ENCODE results near the gene IFI27L1.

The IFI27L1 gene

GRCh38 chr14:94138251-94138650 is 57.1 kb downstream of the IFI27L1 start:
- H3K27ac ChIP-seq: no peak overlapping the region
- no peak for TF ChIP-seq ZFX (IDR thresholded peaks at IDR 0.05)
- no peak for TF ChIP-seq CTCF (conservative IDR thresholded peaks at IDR 0.05)

GRCh38 chr14:94139006-94139405 is 57.9 kb downstream of the IFI27L1 start:
- H3K27ac ChIP-seq: no peak overlapping the region
- TF ChIP-seq CTCF (conservative IDR thresholded peaks at IDR 0.05): no peak
- no peak for TF ChIP-seq ZFX (IDR thresholded peaks at IDR 0.05)

GRCh38 chr14:94139421-94139820 is 58.3 kb downstream of the IFI27L1 start:
- TF ChIP-seq CTCF (conservative IDR thresholded peaks at IDR 0.05) (no peak), ZFX (IDR thresholded peaks at IDR 0.05) (no peak)
- H3K27ac ChIP-seq: no peak overlapping the region

- TF ChIP-seq ZFX (IDR thresholded peaks at IDR 0.05) (no peak), CTCF (conservative IDR thresholded peaks at IDR 0.05) (no peak)
- no peak overlapping the region for H3K27ac ChIP-seq
Measured at GRCh38 chr14:94142247-94142646, 61.1 kb downstream of the IFI27L1 start.

- H3K27ac ChIP-seq: no peak overlapping the region
- TF ChIP-seq ZFX (IDR thresholded peaks at IDR 0.05) (no peak), CTCF (conservative IDR thresholded peaks at IDR 0.05) (no peak)
Measured at GRCh38 chr14:94142836-94143235, 61.7 kb downstream of the IFI27L1 start.

GRCh38 chr14:94143239-94143638 is 62.1 kb downstream of the IFI27L1 start:
- no peak overlapping the region for H3K27ac ChIP-seq
- TF ChIP-seq ZFX (IDR thresholded peaks at IDR 0.05) (no peak), CTCF (conservative IDR thresholded peaks at IDR 0.05) (peak; percentile 26)

GRCh38 chr14:94143711-94144110 is 62.6 kb downstream of the IFI27L1 start:
- no peak for TF ChIP-seq CTCF (conservative IDR thresholded peaks at IDR 0.05)
- no peak for TF ChIP-seq ZFX (IDR thresholded peaks at IDR 0.05)
- H3K27ac ChIP-seq: no peak overlapping the region

Measured in C4-2B (cell line).